ENCODE measurements around the gene RNF138. TPM values are rescaled to one million over a fixed set of nuclear protein-coding genes. Genes with fewer than 3 reads are reported as not detected.

The RNF138 gene
- total and polyA plus RNA-seq, 2 of the 13 experiments (the other 11 are each of a cell fraction or from before 2014, with no cell fraction given): 14.6 to 33.6 TPM

- TF ChIP-seq GATAD2A (CRISPR knock-in tag; IDR thresholded peaks at IDR 0.05): peak; percentile 48
- TF ChIP-seq NFKB2 (CRISPR knock-in tag; IDR thresholded peaks at IDR 0.05; ENCODE audit: borderline replicate concordance): peak; percentile 83; the same call in 1 of the 2 replicates
- no peak for TF ChIP-seq ZBTB46 (CRISPR knock-in tag; IDR thresholded peaks at IDR 0.05; ENCODE audit: borderline replicate concordance)
- TF ChIP-seq ZNF282 (IDR thresholded peaks at IDR 0.05; ENCODE audit: partially characterized antibody): no peak
- no peak for TF ChIP-seq FOXP1 (IDR thresholded peaks at IDR 0.05)
- TF ChIP-seq FOXP1 (CRISPR knock-in tag; IDR thresholded peaks at IDR 0.05): no peak; the same call in 1 of the 2 replicates
- no peak for TF ChIP-seq ELF4 (CRISPR knock-in tag; IDR thresholded peaks at IDR 0.05; ENCODE audit: borderline replicate concordance)
- TF ChIP-seq ZNF414 (CRISPR knock-in tag; IDR thresholded peaks at IDR 0.05): peak; percentile 47; the same call in 1 of the 2 replicates
- no peak for TF ChIP-seq KIAA2018 (CRISPR knock-in tag; IDR thresholded peaks at IDR 0.05; ENCODE audit: borderline replicate concordance)
- peak; percentile 88 for TF ChIP-seq CSRNP1 (CRISPR knock-in tag; IDR thresholded peaks at IDR 0.05)
- TF ChIP-seq TMF1 (CRISPR knock-in tag; IDR thresholded peaks at IDR 0.05; ENCODE audit: low read depth): no peak; the same call in 1 of the 2 replicates
- peak; percentile 49; the same call in 1 of the 2 replicates for TF ChIP-seq HNF1B (CRISPR knock-in tag; IDR thresholded peaks at IDR 0.05)
- peak; percentile 33; the same call in 1 of the 2 replicates for TF ChIP-seq HDAC2 (CRISPR knock-in tag; IDR thresholded peaks at IDR 0.05)
- peak; percentile 41 for TF ChIP-seq RXRA (CRISPR knock-in tag; IDR thresholded peaks at IDR 0.05)
Measured at GRCh38 chr18:32091724-32092421, at the start of gene RNF138 (continued).
